HG03139 (cell line): ENCODE data around the gene KCNJ12.
A peak's percentile ranks its signal among the peaks of the same experiment; 100 is the strongest.
"Not testable (repeated sequence)": the region's sequence is repeated elsewhere in the genome, so short reads cannot be mapped to it uniquely, and the experiment has no call there.

ENCODE experiments used
- ATAC-seq: cut with Tn5 transposase; IDR thresholded peaks from one replicate; pipeline ENCODE4 v1.9.1; 2021; ENCODE audit not compliant: unreplicated experiment

The KCNJ12 gene

GRCh38 chr17:21376081-21376758, at the start of gene KCNJ12:
KCNJ12 (plus strand) TSS chr17:21376357; CDS start chr17:21415343, 38,986 bp downstream.
- ATAC-seq: no peak

- peak; percentile 45 for ATAC-seq
These were observed 48.2 kb upstream of the KCNJ12 start for GRCh38 chr17:21327921-21328320.

- ATAC-seq: not testable (repeated sequence)
These were observed 47.4 kb upstream of the KCNJ12 start for GRCh38 chr17:21328778-21329177.

- ATAC-seq: no peak
These were observed 45.6 kb upstream of the KCNJ12 start for GRCh38 chr17:21330436-21331160.

- ATAC-seq: not testable (repeated sequence)
These were observed 39.4 kb upstream of the KCNJ12 start for GRCh38 chr17:21336541-21337294.

- ATAC-seq: not testable (repeated sequence)
These were observed 38.1 kb upstream of the KCNJ12 start for GRCh38 chr17:21337981-21338625.

- ATAC-seq: no peak
These were observed 37.1 kb upstream of the KCNJ12 start for GRCh38 chr17:21339011-21339410.

GRCh38 chr17:21339571-21339970, 36.6 kb upstream of the KCNJ12 start:
- not testable (repeated sequence) for ATAC-seq

- not testable (repeated sequence) for ATAC-seq
These were observed 35.8 kb upstream of the KCNJ12 start for GRCh38 chr17:21340407-21340806.

- not testable (repeated sequence) for ATAC-seq
These were observed 34.9 kb upstream of the KCNJ12 start for GRCh38 chr17:21341279-21341678.

GRCh38 chr17:21341925-21342540, 34.1 kb upstream of the KCNJ12 start:
- ATAC-seq: not testable (repeated sequence)

- ATAC-seq: not testable (repeated sequence)
These were observed 32.9 kb upstream of the KCNJ12 start for GRCh38 chr17:21343061-21343949.

- ATAC-seq: not testable (repeated sequence)
These were observed 31.4 kb upstream of the KCNJ12 start for GRCh38 chr17:21344801-21345200.

- ATAC-seq: no peak
These were observed 30.9 kb upstream of the KCNJ12 start for GRCh38 chr17:21345236-21345635.

GRCh38 chr17:21346107-21346506, 30.1 kb upstream of the KCNJ12 start:
- not testable (repeated sequence) for ATAC-seq

- ATAC-seq: not testable (repeated sequence)
These were observed 29.4 kb upstream of the KCNJ12 start for GRCh38 chr17:21346651-21347250.

GRCh38 chr17:21347660-21348059, 28.5 kb upstream of the KCNJ12 start:
- ATAC-seq: not testable (repeated sequence)

GRCh38 chr17:21348081-21348925, 27.9 kb upstream of the KCNJ12 start:
- ATAC-seq: peak; percentile 60
